Adipose tissue (tissue), 3 donors: ENCODE data around the gene UROC1. TPM values are rescaled to one million over a fixed set of nuclear protein-coding genes. Genes with fewer than 3 reads are reported as not detected.

Experiments used
- H3K27ac ChIP-seq: one replicate; pipeline ENCODE4 v1.5.1; 2013; ENCODE audit warnings: low read depth, low read length
- WGBS, 3 donors: extraction: QIAGEN DNeasy Blood & Tissue Kit; methylation state at CpG; one replicate each; pipeline ENCODE4 v1.1.7; 2013; 5-methylcytosine and 5-hydroxymethylcytosine counted together
- polyA plus RNA-seq, 3 donors: library from polyadenylated mRNA; stranded (reverse); fragments of 200-250 nt; gene quantifications; one replicate each; pipeline ENCODE4 v1.2.3, GENCODE V29; 2013
- donor health status: healthy with polysubstance abuse.
- donor health status: Bipolar disorder and iron deficiency.
- donor health status: healthy.

UROC1 gene
- not detected for polyA plus RNA-seq

- no peak within 1 kb of the TSS for H3K27ac ChIP-seq
- 69 to 89% (median 88%) methylated on average over 15 to 16 of the region's 16 CpGs for WGBS, 3 donors
These were observed at the start of gene UROC1 for GRCh38 chr3:126517291-126517951. TSS of gene UROC1 (minus strand) at chr3:126517773. CDS start at chr3:126517719, 54 bp downstream.

GRCh38 chr3:126562737-126563276 lies 45.2 kb upstream of the UROC1 start:
- WGBS, 3 donors: 61 to 75% (median 71%) methylated on average over 2 of the region's 2 CpGs
- no peak overlapping the region for H3K27ac ChIP-seq

- no peak within 1 kb of the TSS for H3K27ac ChIP-seq
- 67 to 82% (median 79%) methylated on average over 9 of the region's 9 CpGs for WGBS, 3 donors
These were observed 40.9 kb upstream of the UROC1 start, which contains the start of gene C3orf22 for GRCh38 chr3:126558336-126559071. TSS of gene C3orf22 (minus strand) at chr3:126558932. CDS start at chr3:126553390, 5,542 bp downstream.

- H3K27ac ChIP-seq: no peak overlapping the region
- 71 to 85% (median 83%) methylated on average over 6 of the region's 6 CpGs for WGBS, 3 donors
These were observed 40.2 kb upstream of the UROC1 start for GRCh38 chr3:126557761-126558160.

GRCh38 chr3:126557415-126557745 lies 39.8 kb upstream of the UROC1 start:
- 91 to 93% (median 92%) methylated on average over 11 of the region's 11 CpGs for whole genome bisulfite sequencing, 3 donors
- no peak overlapping the region for H3K27ac ChIP-seq

GRCh38 chr3:126556637-126557414 lies 39.3 kb upstream of the UROC1 start:
- WGBS, 3 donors: 82 to 95% (median 92%) methylated on average over 8 of the region's 8 CpGs
- H3K27ac ChIP-seq: no peak overlapping the region

- no peak overlapping the region for H3K27ac ChIP-seq
- 69 to 80% (median 75%) methylated on average over 9 to 10 of the region's 10 CpGs for WGBS, 3 donors
These were observed 38.4 kb upstream of the UROC1 start for GRCh38 chr3:126555795-126556636.

- 84 to 92% (median 91%) methylated on average over 19 of the region's 19 CpGs for WGBS, 3 donors
- no peak overlapping the region for H3K27ac ChIP-seq
These were observed 37.3 kb upstream of the UROC1 start for GRCh38 chr3:126554560-126555525.

GRCh38 chr3:126553284-126554084 lies 35.9 kb upstream of the UROC1 start:
- 79 to 84% (median 83%) methylated on average over 19 of the region's 19 CpGs for WGBS, 3 donors
- no peak overlapping the region for H3K27ac ChIP-seq

- H3K27ac ChIP-seq: no peak overlapping the region
- WGBS, 3 donors: 81 to 88% (median 86%) methylated on average over 13 to 14 of the region's 14 CpGs
These were observed 35.2 kb upstream of the UROC1 start for GRCh38 chr3:126552688-126553283.

- WGBS, 3 donors: 66 to 81% (median 79%) methylated on average over 17 of the region's 17 CpGs
- H3K27ac ChIP-seq: no peak overlapping the region
These were observed 34.5 kb upstream of the UROC1 start for GRCh38 chr3:126551839-126552687.

GRCh38 chr3:126551121-126551838 lies 33.7 kb upstream of the UROC1 start:
- 58 to 67% (median 62%) methylated on average over 13 of the region's 13 CpGs for WGBS, 3 donors
- H3K27ac ChIP-seq: no peak overlapping the region

- 83 to 92% (median 89%) methylated on average over 11 of the region's 11 CpGs for WGBS, 3 donors
These were observed 33.0 kb upstream of the UROC1 start for GRCh38 chr3:126550488-126551051.

GRCh38 chr3:126549861-126550487 lies 32.4 kb upstream of the UROC1 start:
- H3K27ac ChIP-seq: no peak overlapping the region

More at GRCh38 chr3:126550488-126551051, 33.0 kb upstream of the UROC1 start:
- H3K27ac ChIP-seq: no peak overlapping the region

More at GRCh38 chr3:126549861-126550487, 32.4 kb upstream of the UROC1 start:
- WGBS, 3 donors: 69 to 79% (median 78%) methylated on average over 12 of the region's 12 CpGs
